HepG2 (cell line): ENCODE data around the gene LSM14B. TPM values are rescaled to one million over a fixed set of nuclear protein-coding genes. Genes with fewer than 3 reads are reported as not detected.

Experiments used
- ATAC-seq: fragments of 200-7000 bp; cut with Tn5 transposase; 3 replicates; pipeline ENCODE4 v1.9.1; 2020; ENCODE audit warnings: mild to moderate bottlenecking, moderate library complexity
- BruUV-seq: library from RNA; stranded (reverse); fragments of 400-500 nt; replicated peaks from 2 replicates; lab custom pipeline; 2021; lab: Mats Ljungman, UMichigan
- CTCF ChIA-PET: fragments of 300-600 bp; formaldehyde crosslinking; extraction: SDS; loops from one replicate; lab custom pipeline; 2021; ENCODE audit warnings: low total read pairs, inconsistent platforms, low intra/inter-chr PET ratio; lab: Yijun Ruan, JAX
- POLR2A ChIA-PET: fragments of 350-600 bp; sonication (Branson Sonifier 250); formaldehyde crosslinking; loops from one replicate; lab custom pipeline; 2020; ENCODE audit warnings: antibody characterized with exemption, inconsistent platforms; lab: Yijun Ruan, JAX
- DNase-seq: peaks from one replicate; pipeline ENCODE4 v3.0.0-alpha.2; 2015; ENCODE audit warnings: low spot score
- FAIRE-seq: peaks from 3 replicates; lab custom pipeline; 2011; peaks lifted over from hg19 to GRCh38; lab: Jason Lieb, UNC
- H2AFZ ChIP-seq: one replicate; pipeline ENCODE4 v1.6.1; 2011; ENCODE audit warnings: low read length, inconsistent platforms
- H3K27ac ChIP-seq: fragments of 300-600 bp; 3 replicates; pipeline ENCODE4 v1.8.0; 2011; ENCODE audit warnings: mixed run types, mild to moderate bottlenecking, mixed read lengths, low read length, inconsistent platforms; ENCODE audit not compliant: insufficient read depth; ENCODE audit errors: extremely low read length
- H3K27me3 ChIP-seq, 2 experiments: fragments of 200-600 bp in 1 of 2; 2 replicates in 1 of 2; 3 replicates in 1 of 2; pipeline versions ENCODE4 v1.6.0 to v1.8.0; 2011; ENCODE audit warnings: low read length in 2 of 2, mild to moderate bottlenecking in 2 of 2, moderate library complexity in 2 of 2, inconsistent platforms in 1 of 2; ENCODE audit not compliant: insufficient read depth in 2 of 2, control insufficient read depth in 1 of 2
- H3K36me3 ChIP-seq, 2 experiments: fragments of 200-600 bp in 1 of 2; replicated peaks in 1 of 2; 2 replicates in 1 of 2; 3 replicates in 1 of 2; pipeline versions ENCODE4 v1.5.1 to v1.8.0; 2011; ENCODE audit warnings: low read length in 2 of 2, inconsistent platforms in 1 of 2; ENCODE audit not compliant: insufficient read depth in 2 of 2, control insufficient read depth in 1 of 2
- H3K4me1 ChIP-seq: 2 replicates; pipeline ENCODE4 v1.5.1; 2012; ENCODE audit warnings: low read length, inconsistent platforms; ENCODE audit not compliant: insufficient read depth
- H3K4me2 ChIP-seq: 2 replicates; pipeline ENCODE4 v1.6.0; 2011; ENCODE audit warnings: low read depth, low read length, inconsistent platforms
- H3K4me3 ChIP-seq, 3 experiments: fragments of 200-600 bp in 1 of 3; sonication (generic), shearing (Covaris generic) in 1 of 3; replicated peaks in 1 of 3; 2 replicates each; pipeline ENCODE4 v1.5.1; 2011 to 2016; ENCODE audit warnings: low read length in 3 of 3, inconsistent platforms in 2 of 3, low read depth in 2 of 3, mild to moderate bottlenecking in 2 of 3, control low read depth in 1 of 3, mixed read lengths in 1 of 3; ENCODE audit not compliant: insufficient read depth in 1 of 3
- H3K79me2 ChIP-seq: one replicate; pipeline ENCODE4 v1.6.1; 2011; ENCODE audit warnings: low read length, inconsistent platforms; ENCODE audit not compliant: insufficient read depth
- H3K9ac ChIP-seq: 2 replicates; pipeline ENCODE4 v1.6.0; 2011; ENCODE audit warnings: mild to moderate bottlenecking, low read depth, low read length, inconsistent platforms; ENCODE audit not compliant: insufficient read depth
- H3K9me3 ChIP-seq: 2 replicates; pipeline ENCODE4 v1.5.1; 2012; ENCODE audit warnings: mild to moderate bottlenecking, low read length
- H4K20me1 ChIP-seq: 2 replicates; pipeline ENCODE4 v1.6.0; 2011; ENCODE audit warnings: inconsistent platforms, mild to moderate bottlenecking, low read length, moderate library complexity; ENCODE audit not compliant: insufficient read depth
- AGO2 ChIP-seq: fragments of 200-400 bp; formaldehyde crosslinking; optimal IDR thresholded peaks from 2 replicates; pipeline ENCODE3; 2017; ENCODE audit warnings: mild to moderate bottlenecking, low read depth, low read length, moderate library complexity
- POLR2AphosphoS5 ChIP-seq: IDR thresholded peaks from 2 replicates; pipeline ENCODE4 v1.6.1; 2012; ENCODE audit warnings: low read depth, low read length
- REL ChIP-seq: sonication (generic); formaldehyde crosslinking; conservative IDR thresholded peaks from 2 replicates; pipeline ENCODE4 v1.8.0; 2022; ENCODE audit warnings: mild to moderate bottlenecking, missing genetic modification reagents, moderate library complexity
- ZNF121 ChIP-seq: sonication (generic); formaldehyde crosslinking; IDR thresholded peaks from 2 replicates; pipeline ENCODE4 v1.5.0; 2020; ENCODE audit warnings: mild to moderate bottlenecking, missing genetic modification reagents
- ZNF572 ChIP-seq: sonication (generic); formaldehyde crosslinking; IDR thresholded peaks from 2 replicates; pipeline ENCODE4 v1.5.1; 2020; ENCODE audit warnings: mild to moderate bottlenecking, missing genetic modification reagents
- ZNF770 ChIP-seq: sonication (generic); formaldehyde crosslinking; IDR thresholded peaks from 2 replicates; pipeline ENCODE4 v1.5.0; 2020; ENCODE audit warnings: mild to moderate bottlenecking, missing genetic modification reagents
- WGBS: methylation state at CpG from one replicate; pipeline ENCODE4 v1.1.6; 2017; ENCODE audit warnings: low lambda C conversion rate; 5-methylcytosine and 5-hydroxymethylcytosine counted together
- in situ Hi-C: cut with HindIII; loops from 2 replicates; pipeline ENCODE4 v1.10.0; 2017; ENCODE audit warnings: low pct_unique_long_range_greater_than_20kb; ENCODE audit not compliant: extremely low pct_ligation_motif_present
- intact Hi-C: fragments of 100-400 bp; cut with micrococcal nuclease; formaldehyde crosslinking; loops from one replicate; pipeline ENCODE4 v1.10.0; 2022; ENCODE audit not compliant: unreplicated experiment
- polyA plus RNA-seq, 8 experiments: library from polyadenylated mRNA; depleted of rRNA in 3 of 8; stranded (reverse) in 7 of 8; unstranded in 1 of 8; fragments of >200 nt; fragmentation: Illumina TruSeq in 4 of 8; extraction: Trizol in 4 of 8; gene quantifications; 2 replicates each; pipeline versions ENCODE4 v1.2.1 to v1.2.3, GENCODE V29; 2011 to 2016; ENCODE audit warnings: low read depth in 4 of 8, missing spikeins in 1 of 8, mixed read lengths in 1 of 8; ENCODE audit not compliant: insufficient read depth in 1 of 8
- total RNA-seq, 5 experiments: library from RNA; depleted of rRNA; stranded (reverse); fragments of >200 nt; fragmentation: Illumina TruSeq; extraction: Trizol; gene quantifications; 2 replicates each; pipeline ENCODE4 v1.2.3, GENCODE V29; 2016; ENCODE audit warnings: low read depth in 1 of 5

The LSM14B gene
- total and polyA plus RNA-seq, 2 of the 13 experiments (the other 11 are each of a cell fraction or from before 2014, with no cell fraction given) = 43.3 to 79.2 TPM

DNA sequence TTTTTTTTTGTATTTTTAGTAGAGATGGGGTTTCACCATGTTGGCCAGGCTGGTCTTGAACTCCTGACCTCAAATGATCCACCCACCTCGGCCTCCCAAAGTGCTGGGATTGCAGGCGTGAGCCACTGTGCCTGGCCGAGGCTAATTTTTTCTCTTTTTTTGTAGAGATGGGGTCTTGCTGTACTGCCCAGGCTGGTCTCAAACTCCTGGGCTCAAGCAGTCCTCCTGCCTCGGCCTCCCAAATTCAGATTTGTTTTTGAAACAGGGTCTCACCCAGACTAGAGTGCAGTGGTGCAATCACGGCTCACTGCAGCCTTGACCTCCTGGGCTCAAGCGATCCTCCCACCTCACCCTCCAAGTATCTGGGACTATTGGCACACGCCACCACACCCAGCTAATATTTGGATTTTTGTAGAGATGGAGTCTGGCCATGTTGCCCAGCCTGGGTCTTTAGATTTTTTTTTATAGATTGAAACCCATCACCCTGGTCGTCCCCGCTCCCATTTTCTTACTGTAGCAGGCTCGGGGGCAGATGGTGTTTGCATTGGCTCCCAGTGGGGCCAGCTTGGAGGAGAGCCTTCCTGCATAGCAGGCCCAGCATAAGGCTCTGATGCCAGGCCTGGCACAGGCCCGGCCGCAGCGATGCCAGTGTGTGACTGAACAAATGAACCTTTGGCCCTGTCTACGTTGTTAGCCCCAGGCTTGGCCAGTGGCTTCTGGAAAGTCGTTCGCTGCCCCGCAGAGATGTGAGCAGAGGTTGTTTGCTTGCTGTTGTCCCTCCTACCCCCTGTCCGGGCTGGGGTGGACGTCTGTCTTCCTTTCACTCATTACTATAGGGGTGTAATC is 56.3 kb downstream of the LSM14B start:
- Histone ChIP-seq H3K9me3 (no peaks in the 10 kb centered on the region), H3K27ac (no peak overlapping the region), H4K20me1 (no peaks in the 10 kb centered on the region), H2AFZ (no peak overlapping the region), H3K9ac (no peak overlapping the region), H3K4me2 (no peak overlapping the region), H3K4me1 (peaks cover 8% of the 10 kb centered on the region), H3K36me3 (peaks cover 26 to 37% of the 10 kb centered on the region in 2 experiments), H3K79me2 (peaks cover 13% of the 10 kb centered on the region), H3K27me3 (no peaks in the 10 kb centered on the region; a peak in 2 of 5 replicates), H3K4me3 (no peak overlapping the region)
- intact Hi-C loops = no loop called here
- FAIRE-seq = no peak
- DNase-seq = no peak
- no peak for ATAC-seq
- ChIA-PET POLR2A (no interaction called here), CTCF (no interaction called here)
- TF ChIP-seq POLR2AphosphoS5 (0 out of 2 replicates have a peak, but pooled peaks have one; percentile 17), ZNF121 (peak; percentile 86), REL (CRISPR knock-in tag) (no peak), ZNF572 (CRISPR knock-in tag) (0 out of 2 replicates have a peak, but pooled peaks have one; percentile 26), ZNF770 (CRISPR knock-in tag) (peak; percentile 37; the same call in 1 of the 2 replicates), AGO2 (peak; percentile 54)
- WGBS = 88% methylated on average over 19 of the region's 19 CpGs
- in situ Hi-C loops = no loop called here
- no TSS peak for BruUV-seq
